Activated CD4-positive, alpha-beta T cell treated with anti-CD3 and anti-CD28 coated beads for 36 hours (primary cell): ENCODE measurements around the gene FEM1B. TPM values are rescaled to one million over a fixed set of nuclear protein-coding genes. Genes with fewer than 3 reads are reported as not detected.
A peak's percentile ranks its signal among the peaks of the same experiment; 100 is the strongest.

Experiments
- ATAC-seq: fragments of 200-7000 bp; cut with Tn5 transposase; one replicate; pipeline ENCODE4 v1.10.0; 2021; ENCODE audit warnings: mild to moderate bottlenecking, moderate library complexity
- CTCF ChIA-PET: fragments of 350-600 bp; sonication (Branson Sonifier 250); formaldehyde crosslinking; loops from one replicate; lab custom pipeline; 2021; ENCODE audit warnings: antibody characterized with exemption; lab: Charles Lee
- POLR2A ChIA-PET: fragments of 350-600 bp; sonication (Branson Sonifier 250); formaldehyde crosslinking; loops from one replicate; lab custom pipeline; 2021; ENCODE audit warnings: antibody characterized with exemption, inconsistent platforms; lab: Charles Lee
- DNase-seq: peaks from one replicate; pipeline ENCODE4 v3.0.0-alpha.2; 2020
- H3K27ac Mint-ChIP-seq: one replicate; pipeline ENCODE4 v1.8.0; 2021; ENCODE audit warnings: mixed read lengths
- H3K27me3 Mint-ChIP-seq: one replicate; pipeline ENCODE4 v1.8.0; 2021; ENCODE audit warnings: mixed read lengths
- H3K36me3 Mint-ChIP-seq: one replicate; pipeline ENCODE4 v1.8.0; 2021; ENCODE audit warnings: low read depth, mixed read lengths
- H3K4me1 Mint-ChIP-seq: one replicate; pipeline ENCODE4 v1.8.0; 2021; ENCODE audit warnings: mixed read lengths
- H3K4me3 Mint-ChIP-seq: one replicate; pipeline ENCODE4 v1.8.0; 2021; ENCODE audit warnings: mild to moderate bottlenecking, moderate library complexity, mixed read lengths
- H3K9me3 Mint-ChIP-seq: one replicate; pipeline ENCODE4 v1.8.0; 2021; ENCODE audit warnings: low read depth, mixed read lengths
- intact Hi-C, 2 experiments: fragments of 100-400 bp; cut with DNase I in 1 of 2; cut with micrococcal nuclease in 1 of 2; formaldehyde crosslinking; loops; one replicate each; pipeline versions ENCODE4 v1.14.2 to v1.15.1; 2022 to 2024; cut with DNase I, micrococcal nuclease
- total RNA-seq, 2 experiments: library from RNA; stranded (reverse); gene quantifications; one replicate each; pipeline ENCODE4 v1.2.3, GENCODE V29; 2021

FEM1B gene
- total RNA-seq = 10 to 100 TPM; 41.1 to 50.0 TPM

DNA sequence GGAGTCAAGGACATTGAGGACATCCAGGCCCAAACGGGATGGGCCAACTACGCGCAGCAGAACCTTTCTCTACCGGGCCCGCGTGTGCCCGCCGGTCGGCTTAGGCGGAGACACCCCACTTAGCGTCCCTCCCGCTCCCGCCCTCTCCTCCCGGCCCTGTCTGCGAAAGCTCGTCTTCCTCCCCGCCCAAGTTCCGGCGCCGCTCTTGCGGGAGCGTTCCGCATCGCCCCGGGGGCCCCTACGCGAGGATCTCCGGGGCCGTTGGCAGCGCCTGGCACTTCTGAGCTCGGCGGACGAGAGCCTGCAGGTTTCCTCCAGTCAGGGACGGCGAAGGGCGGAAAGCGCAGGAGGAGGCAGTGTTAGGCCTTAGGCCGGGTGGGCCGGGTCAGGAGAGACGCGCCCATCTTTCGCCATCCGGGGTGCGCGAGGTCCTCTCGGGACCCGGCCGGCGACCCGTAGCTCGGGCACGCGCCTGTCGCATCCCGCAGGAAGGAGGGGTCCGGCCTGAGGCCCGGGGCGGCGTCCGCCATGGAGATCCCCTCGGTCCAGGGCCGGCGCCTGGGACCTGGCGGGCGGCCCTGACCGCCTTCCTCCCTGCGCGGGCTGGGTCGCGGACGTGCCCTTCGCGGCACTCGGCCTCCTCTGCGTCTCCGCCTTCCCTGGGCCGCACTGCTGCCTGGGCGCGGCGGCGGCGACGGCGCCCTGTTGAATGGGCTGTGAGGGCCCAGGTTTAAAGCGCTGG is at the start of gene FEM1B:
Gene FEM1B, plus strand, starts transcription at position 143 of the 742 bp plus-strand sequence. CDS start 673 bp downstream, outside the sequence.
- peak; percentile 94 for DNase-seq
- Mint-ChIP-seq H3K27ac (peak within 1 kb of the TSS; percentile 99), H3K9me3 (no peaks in the 10 kb centered on the region), H3K4me3 (peak within 1 kb of the TSS; percentile 99), H3K4me1 (peaks cover 43% of the 10 kb centered on the region), H3K27me3 (no peaks in the 10 kb centered on the region), H3K36me3 (peaks cover 23% of the 10 kb centered on the region)
- POLR2A ChIA-PET = interaction anchor here (0.6 to 1.8 kb wide), 7 partner anchors 14 to 346 kb away, joined by 3 to 18 read pairs (median 4); partner anchors contain the start of genes CLN6 and PIAS1
- intact Hi-C loops = loop anchor here (1.0 to 10.0 kb wide), 12 partner anchors 20 to 1820 kb away; partner anchors contain the start of genes ANP32A (in 2 of the 2), PIAS1 (in 2 of the 2), C15orf61 (in 1 of the 2) and CLN6 (in 1 of the 2)
- CTCF ChIA-PET = interaction anchor here (0.7 to 2.1 kb wide), 11 partner anchors 11 to 76 kb away, joined by 3 to 9 read pairs (median 5); no protein-coding TSS in a partner anchor
- ATAC-seq = peak; percentile 79

DNA sequence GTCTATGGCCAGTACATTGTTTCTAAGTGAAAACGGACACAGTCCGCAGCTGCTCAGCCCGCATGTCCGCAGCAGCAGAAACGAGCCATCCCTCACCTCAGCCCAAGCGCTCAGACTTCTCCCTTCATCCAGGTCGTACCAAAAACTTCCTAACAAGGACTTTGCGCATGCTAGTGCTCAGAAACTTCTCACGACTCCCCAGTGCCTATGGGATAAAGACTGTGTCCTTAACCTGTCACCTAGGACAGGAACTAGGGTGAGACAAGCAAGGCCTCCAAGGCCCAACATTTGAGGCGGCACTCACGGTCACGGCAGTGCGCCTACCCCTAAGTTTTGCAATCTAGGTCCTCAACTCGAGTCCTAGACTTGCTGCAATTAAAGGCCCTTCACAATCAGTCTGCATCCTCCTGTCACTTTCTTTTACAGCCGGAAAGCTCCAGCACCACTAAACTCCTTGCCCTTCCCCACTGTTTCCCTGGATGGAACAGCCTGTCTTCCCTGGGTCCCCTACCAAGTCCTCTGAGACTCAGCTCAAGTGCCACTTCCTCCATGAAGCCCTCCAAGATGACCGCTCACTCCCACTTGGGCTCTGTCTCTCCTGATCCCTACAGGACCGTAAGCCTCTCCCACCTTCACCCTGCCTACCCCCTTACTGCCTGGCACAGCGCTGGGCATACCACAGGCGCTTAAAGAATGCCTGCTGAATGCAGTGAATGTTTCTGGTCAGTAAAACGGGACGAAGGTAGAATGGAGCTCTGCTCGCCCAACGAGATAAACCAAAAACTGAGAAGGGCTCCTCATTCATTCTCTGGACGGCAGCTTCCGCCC is 49.2 kb upstream of the FEM1B start:
- peaks cover 18% of the 10 kb centered on the region for H3K36me3 Mint-ChIP-seq
- CTCF ChIA-PET = interaction anchor here (0.6 to 1.6 kb wide), 4 partner anchors 25 to 239 kb away, joined by 3 to 6 read pairs (median 4); no protein-coding TSS in a partner anchor
- no peak for DNase-seq
- no peaks in the 10 kb centered on the region for H3K9me3 Mint-ChIP-seq
- no peak for ATAC-seq
- no peaks in the 10 kb centered on the region for H3K27me3 Mint-ChIP-seq
- intact Hi-C loops = loop anchor here (2.0 to 5.0 kb wide), 3 partner anchors 28 to 589 kb away; partner anchors contain the start of gene PIAS1 (in 1 of the 2)
- peak overlapping the region; percentile 99 for H3K4me3 Mint-ChIP-seq
- POLR2A ChIA-PET = interaction anchor here (0.6 to 3.6 kb wide), 5 partner anchors 9 to 255 kb away, joined by 3 to 18 read pairs (median 6); partner anchors contain the start of genes FEM1B and PIAS1
- peaks cover 49% of the 10 kb centered on the region for H3K4me1 Mint-ChIP-seq
- H3K27ac Mint-ChIP-seq = peak overlapping the region; percentile 91

DNA sequence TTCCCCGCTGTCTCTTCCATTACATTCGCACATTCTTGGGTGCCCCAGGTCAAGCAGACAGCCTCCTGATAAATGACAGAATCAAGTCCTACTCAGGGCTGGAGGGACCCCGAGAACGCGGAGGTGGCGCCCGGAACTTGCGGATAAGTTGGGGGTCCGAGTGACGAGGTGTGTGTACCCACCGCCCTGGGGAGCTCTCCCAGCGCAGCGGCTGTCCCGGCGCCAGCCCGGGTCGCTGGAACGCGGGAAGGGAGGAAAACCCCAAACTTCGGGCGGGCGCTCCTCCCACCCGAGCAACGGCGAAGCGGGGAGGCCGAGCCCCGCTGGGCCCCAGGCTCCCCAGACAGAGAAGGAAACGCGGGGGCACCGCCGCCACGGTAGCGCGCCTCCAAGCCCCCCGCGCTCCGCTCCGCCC is 48.6 kb upstream of the FEM1B start:
- intact Hi-C loops = loop anchor here (1.0 to 5.0 kb wide), 7 partner anchors 28 to 708 kb away; partner anchors contain the start of genes PIAS1 (in 2 of the 2), C15orf61 (in 1 of the 2), FEM1B (in 1 of the 2) and RNU6-1 (in 1 of the 2)
- Mint-ChIP-seq H3K4me3 (peak overlapping the region; percentile 99), H3K27me3 (no peaks in the 10 kb centered on the region), H3K36me3 (peaks cover 17% of the 10 kb centered on the region), H3K27ac (peak overlapping the region; percentile 91), H3K9me3 (no peaks in the 10 kb centered on the region), H3K4me1 (peaks cover 49% of the 10 kb centered on the region)
- ChIA-PET POLR2A (interaction anchor here (0.6 to 3.6 kb wide), 6 partner anchors 10 to 708 kb away, joined by 3 to 18 read pairs (median 8); partner anchors contain the start of genes C15orf61, FEM1B and PIAS1), CTCF (interaction anchor here (0.8 to 1.6 kb wide), 3 partner anchors 24 to 52 kb away, joined by 3 to 6 read pairs (median 4); no protein-coding TSS in a partner anchor)
- ATAC-seq = no peak
- no peak for DNase-seq

DNA sequence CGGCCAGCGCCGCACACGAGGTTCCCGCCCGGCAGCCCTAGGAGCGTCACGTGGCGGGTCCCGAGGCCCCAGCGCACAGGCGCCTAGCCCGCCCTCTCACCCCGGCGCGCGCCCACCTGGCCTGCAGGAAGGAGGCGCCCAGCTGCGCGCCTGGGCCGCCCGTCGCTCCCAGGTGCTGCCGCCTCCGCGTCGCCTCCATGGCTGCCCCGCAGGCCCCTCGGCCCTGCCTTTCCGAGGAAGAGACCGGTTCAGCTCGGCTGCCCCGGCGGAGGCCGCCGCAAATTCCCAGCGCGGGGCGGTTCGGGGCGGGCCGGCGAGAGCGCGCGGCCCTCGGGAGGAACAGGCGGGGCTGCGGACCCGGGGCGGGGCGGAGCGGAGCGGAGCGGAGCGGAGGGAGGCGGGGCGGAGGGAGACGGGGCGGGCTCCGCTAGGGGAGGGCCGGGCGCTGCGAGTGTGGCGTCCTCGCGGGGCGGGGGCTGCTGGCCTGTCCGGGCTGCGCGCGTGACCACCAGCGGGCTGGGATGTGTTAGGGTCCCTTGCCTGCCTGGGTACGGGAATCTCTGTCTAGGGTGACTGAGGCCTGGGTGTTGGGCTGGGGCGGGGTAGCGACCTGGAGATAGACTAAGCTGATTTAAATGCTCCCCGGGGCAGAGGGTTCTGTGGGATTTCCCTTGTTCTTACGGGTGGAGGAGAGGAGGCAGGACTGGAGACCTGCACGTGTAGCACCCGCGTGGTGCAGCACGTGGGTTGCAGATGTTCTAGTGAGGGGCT is 48.0 kb upstream of the FEM1B start, which contains the start of gene CLN6:
Gene CLN6, minus strand, starts transcription at position 343 of the 771 bp plus-strand sequence. Its CDS starts 144 bp downstream, at position 199.
- H3K4me1 Mint-ChIP-seq = peaks cover 47% of the 10 kb centered on the region
- peaks cover 16% of the 10 kb centered on the region for H3K36me3 Mint-ChIP-seq
- ATAC-seq (peak; percentile 88), DNase-seq (peak; percentile 88)
- H3K9me3 Mint-ChIP-seq = no peaks in the 10 kb centered on the region
- intact Hi-C loops = loop anchor here (1.0 to 5.0 kb wide), 8 partner anchors 27 to 708 kb away; partner anchors contain the start of genes PIAS1 (in 2 of the 2), C15orf61 (in 1 of the 2), FEM1B (in 1 of the 2) and RNU6-1 (in 1 of the 2)
- H3K4me3 Mint-ChIP-seq = peak within 1 kb of the TSS; percentile 99
- ChIA-PET CTCF (interaction anchor here (0.8 to 1.6 kb wide), 5 partner anchors 24 to 337 kb away, joined by 3 to 6 read pairs (median 4); no protein-coding TSS in a partner anchor), POLR2A (interaction anchor here (0.5 to 3.6 kb wide), 6 partner anchors 11 to 709 kb away, joined by 3 to 18 read pairs (median 8); partner anchors contain the start of genes C15orf61, FEM1B and PIAS1)
- peak within 1 kb of the TSS; percentile 95 for H3K27ac Mint-ChIP-seq
- no peaks in the 10 kb centered on the region for H3K27me3 Mint-ChIP-seq

DNA sequence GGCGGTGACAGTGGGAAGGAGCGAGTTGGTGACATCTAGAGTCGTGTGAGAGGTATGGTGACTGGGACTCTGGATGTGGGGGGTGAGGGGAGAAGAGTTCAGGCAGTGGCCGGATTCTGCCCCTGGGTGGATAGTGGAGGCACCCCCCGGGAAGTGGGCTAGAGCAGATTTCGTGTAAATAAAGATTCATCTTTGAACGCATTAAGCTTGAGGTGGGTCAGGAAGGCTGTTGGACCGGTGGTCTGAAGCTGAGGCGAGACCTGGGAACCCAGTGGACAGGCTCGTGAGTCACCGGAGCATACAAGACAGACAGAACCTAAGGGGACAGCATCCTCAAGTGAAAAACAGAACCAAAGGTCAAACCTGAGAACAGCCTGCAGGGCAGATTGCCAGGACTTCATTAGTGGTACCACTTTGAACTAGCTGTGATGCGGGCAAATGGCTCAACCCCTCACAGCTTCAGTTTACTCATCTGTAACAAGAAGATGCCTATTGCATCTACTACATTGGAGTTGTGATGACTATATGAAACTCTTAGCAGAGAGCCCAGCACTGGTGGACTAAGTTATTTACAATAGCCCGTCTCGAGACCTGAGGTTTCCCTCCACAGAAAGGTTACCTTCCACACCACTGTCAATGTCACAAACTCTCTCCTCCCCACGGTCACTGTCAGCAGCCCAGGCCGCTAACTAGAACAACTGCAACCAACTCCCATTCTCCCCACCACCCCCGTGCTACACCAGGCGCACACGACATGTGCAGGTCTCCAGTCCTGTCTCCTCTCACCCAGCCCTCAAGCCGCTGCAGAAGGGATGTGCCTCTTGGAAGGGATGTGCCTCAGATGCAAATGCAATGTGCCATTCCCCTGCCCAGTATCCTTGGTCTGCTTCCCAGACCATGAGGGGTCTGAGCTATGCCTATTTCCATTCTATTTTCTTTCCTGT is 47.1 kb upstream of the FEM1B start:
- Mint-ChIP-seq H3K27me3 (no peaks in the 10 kb centered on the region), H3K9me3 (no peaks in the 10 kb centered on the region), H3K4me3 (peak overlapping the region; percentile 88), H3K36me3 (peaks cover 11% of the 10 kb centered on the region), H3K4me1 (peaks cover 39% of the 10 kb centered on the region), H3K27ac (peak overlapping the region; percentile 95)
- CTCF ChIA-PET = interaction anchor here (0.8 to 1.3 kb wide), 2 partner anchors 23 to 338 kb away, joined by 3 to 4 read pairs; no protein-coding TSS in a partner anchor
- ATAC-seq (no peak), DNase-seq (no peak)
- POLR2A ChIA-PET = interaction anchor here (0.6 to 3.6 kb wide), 3 partner anchors 47 to 176 kb away, joined by 3 to 18 read pairs (median 9); partner anchors contain the start of genes FEM1B and PIAS1
- intact Hi-C loops = loop anchor here in 1 of 2 experiments (1.0 kb wide), 1 partner anchor 48 kb away; no protein-coding TSS in a partner anchor

DNA sequence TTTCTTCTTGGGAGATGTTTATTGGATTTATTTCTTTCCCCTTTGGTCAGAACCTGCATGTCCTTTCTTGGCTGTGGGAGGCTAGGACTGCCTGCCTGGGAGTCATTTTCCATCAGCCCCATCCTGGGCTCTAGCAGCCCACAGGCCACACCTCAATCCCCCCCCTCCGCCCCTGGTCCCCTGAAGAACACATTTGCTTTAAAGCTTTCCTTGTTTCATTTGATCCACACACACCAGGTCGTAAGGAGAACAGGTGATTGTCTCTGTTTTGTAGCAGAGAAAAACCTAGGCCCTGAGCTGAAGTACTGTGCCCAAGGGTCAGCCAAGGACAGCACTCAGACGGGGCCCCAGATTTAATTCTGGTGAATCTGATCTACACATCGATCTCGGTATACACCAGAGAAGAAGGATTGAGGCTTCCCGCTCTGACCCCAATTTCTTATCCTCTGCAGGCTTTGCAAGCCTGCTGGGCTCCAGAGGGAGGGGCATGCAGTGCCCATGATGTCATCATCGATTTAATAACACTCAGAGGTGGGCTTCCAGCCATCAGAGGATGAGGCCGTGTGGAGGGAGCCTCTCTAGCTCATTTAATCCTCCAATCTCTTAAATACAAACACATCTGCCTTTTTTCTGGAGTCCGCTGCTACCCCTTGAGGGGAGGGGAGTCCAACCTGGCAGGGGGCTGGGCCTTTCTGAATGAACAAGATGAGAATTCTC is 46.3 kb upstream of the FEM1B start:
- Mint-ChIP-seq H3K27ac (peak overlapping the region; percentile 1), H3K4me1 (peaks cover 38% of the 10 kb centered on the region), H3K9me3 (no peaks in the 10 kb centered on the region), H3K36me3 (peaks cover 11% of the 10 kb centered on the region), H3K4me3 (peak overlapping the region; percentile 2), H3K27me3 (no peaks in the 10 kb centered on the region)
- ChIA-PET CTCF (interaction anchor here (1.0 to 1.4 kb wide), 4 partner anchors 17 to 75 kb away, joined by 4 read pairs; no protein-coding TSS in a partner anchor), POLR2A (interaction anchor here (0.7 to 2.6 kb wide), 2 partner anchors 176 to 977 kb away, joined by 9 to 10 read pairs; partner anchors contain the start of genes AAGAB, IQCH and PIAS1)
- DNase-seq = no peak
- ATAC-seq = no peak
- intact Hi-C loops = no loop called here

DNA sequence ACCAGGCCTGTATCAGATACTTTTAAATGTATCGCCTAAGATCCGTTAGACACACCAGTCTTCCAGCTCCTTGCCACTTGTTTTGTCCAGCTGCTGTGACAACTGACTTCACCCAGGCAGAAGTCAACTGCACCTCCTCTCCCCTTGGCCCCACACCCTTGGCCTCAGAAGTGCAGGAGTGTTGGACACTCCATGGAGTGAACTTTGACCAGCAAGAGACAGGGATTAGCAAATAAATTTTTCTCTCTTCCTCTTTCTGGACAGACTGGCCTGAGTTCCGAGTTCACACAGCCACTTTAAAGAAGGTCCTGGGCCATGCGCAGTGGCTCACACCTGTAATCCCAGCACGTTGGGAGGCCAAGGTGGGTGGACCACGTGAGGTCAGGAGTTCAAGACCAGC is 45.1 kb upstream of the FEM1B start:
- intact Hi-C loops = no loop called here
- ATAC-seq (no peak), DNase-seq (no peak)
- Mint-ChIP-seq H3K4me1 (peaks cover 26% of the 10 kb centered on the region), H3K9me3 (no peaks in the 10 kb centered on the region), H3K36me3 (peaks cover 11% of the 10 kb centered on the region), H3K4me3 (no peak overlapping the region), H3K27me3 (no peaks in the 10 kb centered on the region), H3K27ac (no peak overlapping the region)
- CTCF ChIA-PET = interaction anchor here (1.3 to 1.4 kb wide), 2 partner anchors 20 to 74 kb away, joined by 4 read pairs; no protein-coding TSS in a partner anchor
- POLR2A ChIA-PET = no interaction called here

DNA sequence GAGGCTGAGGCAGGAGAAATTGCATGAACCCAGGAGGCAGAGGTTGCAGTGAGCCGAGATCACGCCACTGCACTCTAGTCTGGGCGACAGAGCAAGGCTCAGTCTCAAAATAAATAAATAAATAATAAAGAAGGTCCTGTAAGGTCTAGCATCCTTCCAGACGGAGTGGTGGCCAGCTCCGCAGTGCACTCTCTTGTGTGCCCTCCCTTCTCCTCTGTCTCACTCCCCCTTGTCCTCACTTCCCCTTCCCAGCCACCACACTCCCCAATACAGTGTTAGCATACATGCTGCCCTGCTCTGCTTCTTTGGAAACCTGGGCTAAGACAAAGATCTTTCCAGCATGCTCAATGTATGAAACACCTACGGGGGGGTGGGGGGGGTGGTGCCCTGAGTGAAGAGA is 44.6 kb upstream of the FEM1B start:
- POLR2A ChIA-PET = interaction anchor here (0.6 kb wide), 1 partner anchor 66 kb away, joined by 4 read pairs; no protein-coding TSS in a partner anchor
- no peak for DNase-seq
- Mint-ChIP-seq H3K27me3 (no peaks in the 10 kb centered on the region), H3K36me3 (peaks cover 7% of the 10 kb centered on the region), H3K4me3 (no peak overlapping the region), H3K4me1 (peaks cover 21% of the 10 kb centered on the region), H3K27ac (no peak overlapping the region), H3K9me3 (no peaks in the 10 kb centered on the region)
- intact Hi-C loops = no loop called here
- CTCF ChIA-PET = interaction anchor here (0.5 kb wide), 1 partner anchor 401 kb away, joined by 3 read pairs; no protein-coding TSS in a partner anchor
- ATAC-seq = no peak
